ENCODE data around the gene CDK5. TPM values are rescaled to one million over a fixed set of nuclear protein-coding genes. Genes with fewer than 3 reads are reported as not detected.

The CDK5 gene
- total and polyA plus RNA-seq, 2 donors (not counting 1 experiment from before 2014, with no cell fraction given), result 15.1 to 27.7 TPM

GRCh38 chr7:151008511-151009323, 49.0 kb downstream of the CDK5 start:
- peak; percentile 25 to 39 for DNase-seq (ENCODE audit: low read depth in 2 of 2)
- TF ChIP-seq EZH2 (IDR thresholded peaks at IDR 0.05; ENCODE audit: low read length, missing control alignments), result no peak
- TF ChIP-seq CTCF (conservative IDR thresholded peaks at IDR 0.05 in 1 of 2, IDR thresholded peaks at IDR 0.05 in 1 of 2; ENCODE audit: low read depth in 1 of 2, low read length in 2 of 2), result peak; percentile 30 to 58
- no peaks in the 10 kb centered on the region for H3K79me2 ChIP-seq (ENCODE audit: control insufficient read depth, insufficient read depth, low read length)
- no peak overlapping the region for H2AFZ ChIP-seq (ENCODE audit: low read length)
- H3K4me3 ChIP-seq (replicated peaks in 1 of 4; ENCODE audit: control extremely low read depth in 1 of 4, insufficient read depth in 1 of 4, low read depth in 3 of 4, low read length in 4 of 4), result peak overlapping the region in 1 of 4 experiments; percentile 38
- H3K9ac ChIP-seq (ENCODE audit: insufficient read depth, low read length), result no peak overlapping the region
- H3K27ac ChIP-seq (ENCODE audit: insufficient read depth, low read length), result no peak overlapping the region
- H3K36me3 ChIP-seq (ENCODE audit: control insufficient read depth, insufficient read depth, low read length), result no peaks in the 10 kb centered on the region
- no peaks in the 10 kb centered on the region for H3K9me3 ChIP-seq (ENCODE audit: control insufficient read depth, insufficient read depth, low read depth, low read length)
- H3K4me1 ChIP-seq (ENCODE audit: control insufficient read depth, extremely low read depth, insufficient read depth, low read length), result no peaks in the 10 kb centered on the region
- H3K4me2 ChIP-seq (ENCODE audit: extremely low read depth, insufficient read depth, low read length), result no peak overlapping the region
- peaks cover 8% of the 10 kb centered on the region for H3K27me3 ChIP-seq (ENCODE audit: control insufficient read depth, insufficient read depth, low read length)
- no peaks in the 10 kb centered on the region for H4K20me1 ChIP-seq (ENCODE audit: control insufficient read depth, extremely low read depth, insufficient read depth, low read length)

- no peak overlapping the region for H2AFZ ChIP-seq (ENCODE audit: low read length)
- no peaks in the 10 kb centered on the region for H3K9me3 ChIP-seq (ENCODE audit: control insufficient read depth, insufficient read depth, low read depth, low read length)
- no peak for DNase-seq (ENCODE audit: low read depth in 2 of 2)
- H3K4me1 ChIP-seq (ENCODE audit: control insufficient read depth, extremely low read depth, insufficient read depth, low read length), result no peaks in the 10 kb centered on the region
- H4K20me1 ChIP-seq (ENCODE audit: control insufficient read depth, extremely low read depth, insufficient read depth, low read length), result no peaks in the 10 kb centered on the region
- H3K27me3 ChIP-seq (ENCODE audit: control insufficient read depth, insufficient read depth, low read length), result peaks cover 7% of the 10 kb centered on the region
- H3K27ac ChIP-seq (ENCODE audit: insufficient read depth, low read length), result no peak overlapping the region
- H3K4me2 ChIP-seq (ENCODE audit: extremely low read depth, insufficient read depth, low read length), result no peak overlapping the region
- no peak overlapping the region for H3K9ac ChIP-seq (ENCODE audit: insufficient read depth, low read length)
- H3K4me3 ChIP-seq (replicated peaks in 1 of 4; ENCODE audit: control extremely low read depth in 1 of 4, insufficient read depth in 1 of 4, low read depth in 3 of 4, low read length in 4 of 4), result no peak overlapping the region
- no peaks in the 10 kb centered on the region for H3K79me2 ChIP-seq (ENCODE audit: control insufficient read depth, insufficient read depth, low read length)
- TF ChIP-seq CTCF (conservative IDR thresholded peaks at IDR 0.05 in 1 of 2, IDR thresholded peaks at IDR 0.05 in 1 of 2; ENCODE audit: low read depth in 1 of 2, low read length in 2 of 2), result no peak
- no peak for TF ChIP-seq EZH2 (IDR thresholded peaks at IDR 0.05; ENCODE audit: low read length, missing control alignments)
- H3K36me3 ChIP-seq (ENCODE audit: control insufficient read depth, insufficient read depth, low read length), result no peaks in the 10 kb centered on the region
Measured at GRCh38 chr7:151008143-151008510, 49.6 kb downstream of the CDK5 start.

GRCh38 chr7:151007469-151007898, 50.2 kb downstream of the CDK5 start:
- Histone ChIP-seq H3K4me2 (ENCODE audit: extremely low read depth, insufficient read depth, low read length) (no peak overlapping the region), H3K4me3 (replicated peaks in 1 of 4; ENCODE audit: control extremely low read depth in 1 of 4, insufficient read depth in 1 of 4, low read depth in 3 of 4, low read length in 4 of 4) (no peak overlapping the region)

More at GRCh38 chr7:151007469-151007898, 50.2 kb downstream of the CDK5 start:
- no peak for DNase-seq (ENCODE audit: low read depth in 2 of 2)
- Histone ChIP-seq H2AFZ (ENCODE audit: low read length) (no peak overlapping the region), H4K20me1 (ENCODE audit: control insufficient read depth, extremely low read depth, insufficient read depth, low read length) (no peaks in the 10 kb centered on the region), H3K4me1 (ENCODE audit: control insufficient read depth, extremely low read depth, insufficient read depth, low read length) (no peaks in the 10 kb centered on the region), H3K9me3 (ENCODE audit: control insufficient read depth, insufficient read depth, low read depth, low read length) (no peaks in the 10 kb centered on the region), H3K27ac (ENCODE audit: insufficient read depth, low read length) (no peak overlapping the region), H3K27me3 (ENCODE audit: control insufficient read depth, insufficient read depth, low read length) (peaks cover 3% of the 10 kb centered on the region), H3K79me2 (ENCODE audit: control insufficient read depth, insufficient read depth, low read length) (no peaks in the 10 kb centered on the region), H3K9ac (ENCODE audit: insufficient read depth, low read length) (no peak overlapping the region), H3K36me3 (ENCODE audit: control insufficient read depth, insufficient read depth, low read length) (no peaks in the 10 kb centered on the region)
- TF ChIP-seq CTCF (conservative IDR thresholded peaks at IDR 0.05 in 1 of 2, IDR thresholded peaks at IDR 0.05 in 1 of 2; ENCODE audit: low read depth in 1 of 2, low read length in 2 of 2) (no peak), EZH2 (IDR thresholded peaks at IDR 0.05; ENCODE audit: low read length, missing control alignments) (no peak)

Measured in fibroblast of lung (primary cell).